Activated CD4-positive, CD25-positive, alpha-beta regulatory T cell (primary cell): Measurements from ENCODE around the gene SOX10.

Source experiments
- DNase-seq, 4 experiments: peaks; one replicate each; lab custom pipeline; 2025; lab: John Stamatoyannopoulos, UW

Gene SOX10

GRCh38 chr22:38016182-38017151, 32.1 kb upstream of the SOX10 start:
- no peak for DNase-seq

- no peak for DNase-seq
These were observed 29.7 kb upstream of the SOX10 start for GRCh38 chr22:38014083-38014482.

DNA sequence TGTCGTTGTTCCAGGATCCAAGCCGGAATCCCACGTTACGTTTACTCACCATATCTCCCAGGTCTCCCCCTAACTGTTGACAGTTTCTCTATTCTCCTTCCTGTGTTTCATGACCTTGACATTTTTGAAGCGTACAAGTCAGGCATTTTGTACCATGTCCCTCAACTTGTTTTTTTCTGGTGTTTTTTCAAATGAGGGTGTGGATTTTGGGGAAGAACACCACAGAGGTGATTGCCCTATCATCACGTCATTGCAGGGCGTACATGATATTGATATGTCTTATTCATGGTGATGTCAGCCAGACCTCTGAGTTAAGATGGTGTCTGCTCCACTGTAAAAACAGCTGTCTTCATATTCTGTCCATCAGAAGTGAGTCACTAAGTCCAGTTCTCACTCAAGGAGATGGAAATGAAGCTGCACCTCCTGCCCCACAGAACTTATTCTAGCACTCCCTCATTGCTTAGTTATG, 28.3 kb upstream of the SOX10 start:
- no peak for DNase-seq

- DNase-seq, result no peak
These were observed 24.8 kb upstream of the SOX10 start for GRCh38 chr22:38009000-38009806.

GRCh38 chr22:38007330-38007902, 23.1 kb upstream of the SOX10 start:
- no peak for DNase-seq

DNA sequence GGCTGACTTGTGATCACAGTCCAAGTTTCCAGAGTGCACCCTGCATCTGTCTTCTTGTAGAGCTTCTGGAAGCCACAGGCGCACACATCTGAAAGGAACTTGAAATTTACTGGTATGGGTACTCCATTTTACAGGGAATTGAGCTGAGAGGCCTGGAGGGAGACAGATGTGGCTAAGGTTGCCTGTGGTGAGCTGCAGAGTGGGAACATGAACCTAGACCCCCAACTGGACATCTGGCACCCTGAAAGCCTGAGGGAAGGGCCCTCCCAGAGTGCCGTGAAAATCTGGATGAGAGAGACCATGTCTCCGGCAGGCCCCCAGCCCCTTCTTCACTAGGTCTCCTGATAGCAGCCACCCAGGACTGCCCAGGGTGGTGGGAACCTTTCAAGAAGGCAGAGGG, 22.6 kb upstream of the SOX10 start:
- no peak for DNase-seq

GRCh38 chr22:38005943-38006342, 21.6 kb upstream of the SOX10 start:
- no peak for DNase-seq

DNA sequence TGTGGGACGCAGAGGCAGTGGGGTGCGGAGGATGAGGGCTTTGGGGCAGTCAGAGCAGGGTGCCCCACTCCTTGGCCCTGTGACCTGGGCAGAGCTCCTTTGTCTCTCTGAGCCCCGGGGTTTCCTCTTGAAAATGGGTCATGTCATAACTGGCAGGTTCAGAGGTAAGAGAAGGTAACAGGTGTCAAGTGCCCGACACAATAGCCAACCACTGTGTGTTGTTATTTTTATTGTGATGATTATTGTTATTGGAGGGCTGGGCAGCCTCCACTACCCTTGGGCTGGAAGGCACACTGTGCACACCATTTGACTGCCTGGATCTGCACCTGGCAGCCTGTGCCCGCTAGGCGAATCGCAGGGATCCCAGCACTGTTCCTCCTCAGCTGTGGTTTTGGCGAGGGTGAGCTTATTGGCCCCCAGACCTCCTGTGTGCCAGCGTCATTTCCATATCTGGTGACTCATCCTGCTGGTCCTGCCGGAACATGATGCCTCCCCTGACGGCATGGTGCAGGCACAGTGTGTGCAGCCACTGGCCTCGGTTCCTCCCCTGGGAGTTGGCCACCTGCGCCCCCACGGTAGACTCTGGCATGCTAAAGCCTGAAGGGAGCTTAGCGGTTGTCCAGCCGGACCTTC, 15.4 kb upstream of the SOX10 start:
- DNase-seq, result no peak

GRCh38 chr22:37999236-37999635, 14.9 kb upstream of the SOX10 start:
- DNase-seq, result no peak

DNA sequence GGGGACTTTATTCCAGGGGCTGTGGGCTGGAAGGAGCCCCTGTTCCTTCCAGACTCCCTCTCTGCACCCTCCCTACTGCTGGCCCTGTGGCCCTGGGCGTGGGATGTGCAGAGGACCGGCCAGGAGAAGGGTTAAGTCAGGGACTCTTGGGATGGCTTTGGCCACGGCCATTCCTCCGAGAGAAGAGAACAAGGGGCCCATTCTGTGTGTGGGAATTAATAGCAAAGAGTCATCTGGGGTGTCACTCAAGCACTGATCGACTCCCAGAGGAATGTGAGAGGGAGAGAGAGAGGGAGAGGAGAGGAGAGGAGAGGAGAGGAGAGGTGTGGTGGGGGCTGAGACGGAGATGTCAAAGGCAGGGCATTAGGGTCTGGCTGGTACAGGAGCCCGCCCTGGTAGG, 14.2 kb upstream of the SOX10 start:
- no peak for DNase-seq

GRCh38 chr22:37996515-37997246, 12.3 kb upstream of the SOX10 start:
- DNase-seq, result no peak

DNA sequence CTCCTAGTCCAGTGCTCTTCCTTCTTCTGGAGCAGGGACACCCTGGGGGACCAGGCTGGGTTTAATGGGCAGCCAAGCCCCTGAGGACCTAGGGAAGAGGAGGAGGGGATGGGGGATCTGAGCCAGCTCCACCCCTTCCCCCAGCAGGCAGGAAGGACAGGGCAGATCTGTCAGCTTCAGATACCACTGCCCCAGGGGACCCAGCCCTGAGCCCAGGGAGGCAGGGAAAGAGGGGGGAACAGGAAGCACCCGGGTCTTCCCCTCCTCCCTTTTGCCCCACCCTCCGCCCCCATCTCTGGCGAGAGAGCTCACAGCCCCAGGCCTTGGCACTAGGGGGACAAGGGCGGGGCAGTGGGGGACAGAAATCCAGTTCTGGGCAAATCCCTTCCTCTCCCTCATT, 11.7 kb upstream of the SOX10 start:
- no peak for DNase-seq

GRCh38 chr22:37995460-37995859, 11.1 kb upstream of the SOX10 start:
- no peak for DNase-seq

GRCh38 chr22:37994982-37995381, 10.6 kb upstream of the SOX10 start:
- DNase-seq, result no peak

DNA sequence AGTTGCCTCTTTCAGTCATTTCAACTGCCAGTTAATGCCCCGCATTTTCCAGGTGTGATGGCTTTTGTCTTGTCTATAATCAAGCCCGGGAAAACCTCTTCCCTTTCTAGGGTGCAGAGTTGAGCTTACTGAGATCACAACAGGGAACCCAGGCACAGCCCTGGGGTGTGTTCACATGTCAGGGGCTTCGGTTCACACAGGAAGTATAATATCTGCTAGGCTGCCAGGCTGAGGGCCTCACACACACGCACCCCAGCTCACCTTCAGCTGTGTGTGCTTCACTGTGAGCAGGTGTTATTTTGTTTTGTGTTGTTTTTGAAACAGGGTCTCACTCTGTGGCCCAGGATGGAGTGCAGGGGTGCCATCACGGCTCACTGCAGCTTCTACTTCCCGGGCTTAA, 9.7 kb upstream of the SOX10 start:
- no peak for DNase-seq

DNA sequence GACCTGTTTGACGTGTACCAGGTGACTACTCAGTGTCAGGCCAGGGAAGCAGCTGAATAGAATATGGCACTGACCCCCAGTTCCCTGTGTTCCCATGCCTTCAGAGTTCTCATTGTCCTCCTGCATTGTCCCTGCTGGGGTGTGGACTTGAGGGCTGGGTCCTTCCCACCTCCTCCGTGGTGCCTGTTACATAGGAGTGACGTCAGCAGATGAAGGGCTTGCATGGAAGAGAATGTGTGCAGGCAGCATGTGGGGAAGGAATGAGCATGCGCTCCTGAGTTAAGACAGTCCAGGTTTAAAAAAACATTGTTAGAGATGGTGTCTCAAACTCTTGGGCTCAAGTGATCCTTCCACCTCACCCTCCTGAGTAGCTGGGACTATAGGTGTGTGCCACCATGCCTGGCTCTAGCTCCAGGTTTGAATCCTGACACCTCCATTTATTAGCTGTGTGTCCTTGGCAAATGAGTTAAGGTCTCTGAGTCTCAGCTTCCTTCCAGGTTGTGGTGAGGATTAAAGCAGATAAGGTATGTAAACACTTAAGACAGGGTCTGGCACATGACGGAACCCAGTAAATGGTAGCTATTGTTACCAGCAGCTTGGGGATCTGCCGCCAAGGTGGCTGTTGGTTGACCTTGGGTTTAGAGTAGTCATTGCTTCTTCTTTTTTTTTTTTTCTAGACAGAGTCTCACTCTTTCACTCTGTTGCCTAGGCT, 7.5 kb upstream of the SOX10 start:
- no peak for DNase-seq

DNA sequence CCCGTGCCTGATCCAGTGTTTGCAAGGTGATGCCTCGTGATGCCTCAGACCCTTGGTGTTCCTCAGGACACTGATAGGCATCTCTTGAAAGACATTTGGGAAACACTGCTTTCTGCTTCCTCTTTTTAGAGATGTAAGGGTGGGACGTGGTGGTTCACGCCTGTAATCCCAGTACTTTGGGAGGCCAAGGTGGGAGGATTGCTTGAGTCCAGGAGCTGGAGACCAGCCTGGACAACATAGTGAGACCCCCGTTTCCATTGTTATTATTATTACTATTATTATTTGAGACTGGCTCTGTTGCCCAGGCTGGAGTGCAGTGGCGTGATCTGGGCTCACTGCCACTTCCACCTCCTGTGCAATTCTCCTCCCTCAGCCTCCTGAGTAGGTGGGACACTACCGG, 6.5 kb upstream of the SOX10 start:
- DNase-seq, result no peak

DNA sequence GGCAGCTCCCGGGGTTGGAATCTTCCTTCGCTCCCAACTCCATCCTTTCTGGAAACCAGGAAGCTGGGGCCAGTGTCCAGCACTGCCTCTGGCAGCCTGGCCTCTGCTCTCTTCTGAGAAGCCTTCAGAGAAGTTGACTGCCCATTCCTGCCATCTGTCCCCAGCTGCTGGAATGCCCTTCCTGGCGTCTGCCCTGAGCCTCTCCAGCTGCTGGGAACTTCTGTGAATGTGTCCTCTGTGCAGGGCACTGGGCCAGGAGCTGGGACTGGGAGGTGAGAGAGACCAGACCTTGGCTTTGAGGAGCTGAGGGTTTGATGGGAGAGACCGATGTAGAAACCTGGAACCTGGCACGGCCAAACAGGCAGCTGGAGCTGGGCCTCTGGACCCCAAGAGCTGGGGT, 5.9 kb upstream of the SOX10 start:
- no peak for DNase-seq

DNA sequence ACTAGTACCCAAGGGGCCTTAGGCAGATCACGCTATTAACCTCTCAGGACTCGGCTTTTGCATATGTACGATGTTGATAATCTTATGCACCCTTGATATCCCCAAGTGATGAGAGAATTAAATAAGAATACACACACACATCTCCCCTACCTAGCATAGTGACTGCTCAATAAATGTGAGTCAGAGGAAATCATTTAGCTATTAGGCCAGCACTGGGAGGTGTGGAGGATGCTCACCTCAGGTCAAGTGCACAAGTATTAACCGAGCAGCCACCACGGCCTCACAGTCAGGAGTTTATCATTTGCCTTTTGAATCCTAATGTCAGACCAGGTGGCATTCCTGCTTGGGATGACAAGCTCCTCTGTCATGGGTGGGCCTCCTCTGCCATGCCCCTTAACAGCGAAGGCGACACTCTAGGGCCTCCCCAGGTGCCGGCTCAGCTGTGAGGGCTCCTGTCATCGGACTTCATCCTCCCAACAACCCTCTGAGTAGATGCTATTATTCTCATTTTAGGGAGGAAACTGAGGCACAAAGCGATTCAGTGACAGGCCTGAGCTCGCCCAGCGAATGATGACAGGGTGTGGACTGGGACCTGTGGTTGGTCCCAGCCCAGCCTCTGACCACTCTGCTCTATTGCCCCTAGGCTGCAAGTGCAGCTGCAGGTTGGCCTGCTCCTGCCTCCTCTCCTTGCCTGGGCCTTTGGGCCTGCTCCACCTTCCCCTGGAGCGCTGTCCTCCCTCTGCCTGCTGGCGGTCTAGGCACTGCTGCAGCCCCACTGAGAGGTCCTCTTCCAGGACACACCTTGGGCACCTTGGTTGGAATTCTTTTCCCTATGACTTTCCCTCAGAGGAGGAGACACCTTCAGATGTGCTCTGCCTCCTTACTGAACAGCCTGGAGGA, 5.0 kb upstream of the SOX10 start:
- no peak for DNase-seq

DNA sequence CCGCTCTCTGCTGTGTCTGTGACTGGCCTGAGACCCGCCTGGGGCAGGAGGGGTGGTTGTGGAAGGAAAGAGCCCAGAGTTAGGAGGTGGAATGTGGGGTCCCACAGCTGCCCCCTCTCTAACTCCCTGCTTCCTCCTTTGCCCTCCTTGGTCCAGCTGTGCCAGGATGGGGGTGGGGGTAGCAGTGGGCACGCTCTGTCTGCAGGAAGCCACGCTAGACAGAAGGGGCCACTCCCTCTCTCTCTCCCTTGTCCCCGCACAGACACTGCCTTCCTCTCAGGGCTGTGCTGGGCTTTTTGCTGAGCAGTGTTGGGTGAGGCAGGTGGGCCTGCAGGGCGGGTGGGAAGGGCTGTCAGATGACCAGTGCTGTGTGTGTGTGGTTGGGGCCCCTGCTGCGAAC, 2.0 kb upstream of the SOX10 start:
- DNase-seq, result no peak
